T-helper 17 cell (primary cell): ENCODE measurements around the gene HBP1. TPM values are rescaled to one million over a fixed set of nuclear protein-coding genes. Genes with fewer than 3 reads are reported as not detected.
"Not testable (repeated sequence)": the region's sequence is repeated elsewhere in the genome, so short reads cannot be mapped to it uniquely, and the experiment has no call there.

Source experiments
- ATAC-seq: fragments of 150-1000 bp; cut with Tn5 transposase; 2 replicates; pipeline ENCODE4 v1.10.0; 2021; ENCODE audit warnings: mild to moderate bottlenecking, moderate library complexity
- DNase-seq, 3 donors: peaks; one replicate each; pipeline versions ENCODE4 v3.0.0 to v3.0.0-alpha.2; 2020 to 2021
- H3K9me3 ChIP-seq: one replicate; pipeline ENCODE4 v1.7.0; 2013; ENCODE audit warnings: low read length, mild to moderate bottlenecking; ENCODE audit not compliant: control insufficient read depth, poor library complexity, severe bottlenecking
- H3K27ac Mint-ChIP-seq: one replicate; pipeline ENCODE4 v1.8.0; 2022; ENCODE audit warnings: mild to moderate bottlenecking, moderate library complexity, mixed read lengths
- H3K27me3 Mint-ChIP-seq: one replicate; pipeline ENCODE4 v1.8.0; 2022; ENCODE audit warnings: mixed read lengths
- H3K36me3 Mint-ChIP-seq: one replicate; pipeline ENCODE4 v1.8.0; 2022; ENCODE audit warnings: low read depth, mixed read lengths
- H3K4me1 Mint-ChIP-seq: one replicate; pipeline ENCODE4 v1.8.0; 2022; ENCODE audit warnings: mild to moderate bottlenecking, mixed read lengths
- H3K4me3 Mint-ChIP-seq: one replicate; pipeline ENCODE4 v1.8.0; 2022; ENCODE audit warnings: mild to moderate bottlenecking, moderate library complexity, mixed read lengths
- total RNA-seq, 4 donors: library from RNA in 2 of 4; stranded (reverse) in 2 of 4; gene quantifications; one replicate each; pipeline ENCODE4 v1.2.3 and lab custom pipeline; 2022 to 2026

HBP1 gene
- total RNA-seq, 2 donors from 2014 or later, result 250 to 252 TPM

DNA sequence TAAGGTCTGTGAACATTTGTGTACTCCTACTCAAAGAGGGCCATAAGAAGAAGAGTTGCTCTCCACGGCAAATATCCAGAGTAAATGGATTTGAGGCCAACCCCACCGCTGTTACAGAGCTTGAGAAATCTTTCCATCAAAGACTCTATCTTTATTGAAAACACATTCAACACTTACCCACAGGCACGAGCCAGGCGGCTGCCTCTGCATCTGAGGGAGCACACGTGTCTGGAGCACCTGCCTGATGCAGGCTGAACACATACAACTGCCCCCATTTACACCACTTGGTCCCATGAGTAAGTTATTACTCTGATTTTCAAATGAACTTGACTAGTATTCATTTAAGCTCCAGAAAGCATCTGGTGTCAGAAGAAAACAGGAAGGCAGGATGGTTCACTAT is 38.7 kb downstream of the HBP1 start:
- H3K27ac Mint-ChIP-seq, result peak overlapping the region; percentile 16
- H3K27me3 Mint-ChIP-seq, result no peaks in the 10 kb centered on the region
- peaks cover 12% of the 10 kb centered on the region for H3K36me3 Mint-ChIP-seq
- no peak overlapping the region for H3K4me3 Mint-ChIP-seq
- ATAC-seq (no peak), DNase-seq (no peak)
- peaks cover 7% of the 10 kb centered on the region for H3K4me1 Mint-ChIP-seq
- no peaks in the 10 kb centered on the region for H3K9me3 ChIP-seq

DNA sequence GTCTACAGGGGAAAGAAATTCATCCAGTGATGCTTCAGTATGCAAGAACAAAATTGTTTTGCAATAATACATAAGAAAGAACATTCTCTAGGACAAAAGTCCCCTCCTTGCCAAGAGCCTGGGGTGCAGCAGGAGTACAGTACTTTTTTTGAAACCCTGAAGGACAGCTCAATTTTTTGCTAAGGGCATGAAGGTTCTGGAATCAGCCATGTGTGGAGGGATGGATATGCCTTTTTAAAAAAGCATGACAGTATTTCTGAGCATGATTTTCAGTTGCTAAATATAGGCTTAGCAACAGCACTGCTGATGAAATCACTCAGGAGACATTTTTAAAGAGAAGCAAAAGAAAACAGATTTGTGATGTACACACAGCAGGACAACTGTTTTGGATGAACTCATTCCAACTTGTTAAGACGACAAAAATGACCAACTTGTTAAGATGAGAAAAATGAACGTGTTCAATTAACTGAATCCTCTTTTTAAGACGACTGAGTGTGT is 39.3 kb downstream of the HBP1 start:
- no peak overlapping the region for H3K4me3 Mint-ChIP-seq
- H3K9me3 ChIP-seq, result no peaks in the 10 kb centered on the region
- H3K27me3 Mint-ChIP-seq, result no peaks in the 10 kb centered on the region
- peaks cover 7% of the 10 kb centered on the region for H3K4me1 Mint-ChIP-seq
- DNase-seq, result no peak
- peak overlapping the region; percentile 16 for H3K27ac Mint-ChIP-seq
- peaks cover 12% of the 10 kb centered on the region for H3K36me3 Mint-ChIP-seq
- no peak for ATAC-seq

DNA sequence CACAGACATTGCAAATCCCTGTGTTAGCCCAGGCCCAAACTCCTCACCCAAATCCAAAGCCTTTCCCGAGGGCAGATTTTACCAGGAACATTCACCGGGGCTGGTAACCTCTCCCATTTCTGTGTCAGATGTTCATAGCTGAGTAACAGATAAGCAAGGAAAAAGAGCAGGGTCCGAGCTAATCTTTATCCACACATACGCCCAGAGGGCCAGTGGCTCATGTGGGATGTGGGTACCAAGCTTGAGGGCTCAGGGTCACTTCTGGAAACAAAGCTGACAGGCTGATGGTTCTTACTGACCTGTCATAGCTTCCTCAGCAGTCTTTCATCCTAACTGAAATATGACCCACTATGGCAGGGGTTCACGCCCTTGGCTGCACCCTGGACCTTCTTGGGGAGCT is 39.8 kb downstream of the HBP1 start:
- Mint-ChIP-seq H3K36me3 (peaks cover 12% of the 10 kb centered on the region), H3K4me1 (peaks cover 7% of the 10 kb centered on the region), H3K27me3 (no peaks in the 10 kb centered on the region), H3K4me3 (no peak overlapping the region), H3K27ac (peak overlapping the region; percentile 16)
- no peak for DNase-seq
- no peak for ATAC-seq
- no peaks in the 10 kb centered on the region for H3K9me3 ChIP-seq

GRCh38 chr7:107209565-107209964 is 40.8 kb downstream of the HBP1 start:
- peaks cover 12% of the 10 kb centered on the region for H3K36me3 Mint-ChIP-seq
- no peaks in the 10 kb centered on the region for H3K27me3 Mint-ChIP-seq
- peak overlapping the region; percentile 16 for H3K27ac Mint-ChIP-seq
- no peak for DNase-seq
- peaks cover 7% of the 10 kb centered on the region for H3K4me1 Mint-ChIP-seq
- no peak overlapping the region for H3K4me3 Mint-ChIP-seq
- no peaks in the 10 kb centered on the region for H3K9me3 ChIP-seq
- no peak for ATAC-seq

DNA sequence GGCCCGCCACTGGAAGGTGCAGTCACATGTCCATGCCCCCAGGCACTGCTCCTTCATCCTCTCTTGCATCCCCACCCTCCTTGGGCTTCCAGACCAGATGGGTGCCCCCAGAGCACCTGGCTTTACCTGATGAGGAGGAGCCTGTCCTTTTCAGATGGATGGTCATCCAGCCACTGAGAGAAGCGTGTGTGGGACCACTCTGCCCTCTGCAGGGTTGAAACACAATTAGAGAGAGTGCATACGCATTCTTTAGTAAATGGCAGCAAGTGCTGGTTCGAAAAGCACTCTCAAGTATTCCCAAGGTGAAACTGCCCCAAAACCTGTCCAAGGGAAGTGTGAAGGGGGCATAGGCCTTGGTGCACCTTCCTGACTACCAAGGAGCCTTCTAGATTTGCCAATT is 41.6 kb downstream of the HBP1 start:
- no peak overlapping the region for H3K4me3 Mint-ChIP-seq
- H3K27ac Mint-ChIP-seq, result no peak overlapping the region
- no peaks in the 10 kb centered on the region for H3K9me3 ChIP-seq
- DNase-seq (no peak), ATAC-seq (no peak)
- peaks cover 3% of the 10 kb centered on the region for H3K4me1 Mint-ChIP-seq
- peaks cover 12% of the 10 kb centered on the region for H3K36me3 Mint-ChIP-seq
- H3K27me3 Mint-ChIP-seq, result no peaks in the 10 kb centered on the region

DNA sequence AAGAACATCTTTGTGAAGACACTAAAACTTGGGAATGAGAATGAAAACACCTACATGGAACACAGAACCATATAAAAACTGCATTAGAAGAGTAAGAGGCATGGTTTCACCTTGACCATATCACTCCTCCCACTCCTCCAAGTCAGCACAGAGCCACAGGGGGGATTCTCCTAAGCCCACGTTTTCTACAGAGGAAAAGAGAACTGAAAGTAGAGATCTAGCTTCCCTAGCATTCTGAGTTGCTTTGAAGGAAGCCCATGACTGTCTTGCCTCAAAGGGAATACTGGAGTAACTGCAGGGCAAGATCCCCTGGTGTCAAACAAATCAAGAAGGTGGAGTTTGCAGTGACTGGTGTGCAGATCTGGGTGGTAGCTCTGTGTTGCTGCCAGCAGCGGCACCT is 43.9 kb downstream of the HBP1 start:
- ATAC-seq (no peak), DNase-seq (no peak)
- H3K4me1 Mint-ChIP-seq, result peaks cover 3% of the 10 kb centered on the region
- H3K4me3 Mint-ChIP-seq, result no peak overlapping the region
- peaks cover 12% of the 10 kb centered on the region for H3K36me3 Mint-ChIP-seq
- no peaks in the 10 kb centered on the region for H3K27me3 Mint-ChIP-seq
- no peaks in the 10 kb centered on the region for H3K9me3 ChIP-seq
- no peak overlapping the region for H3K27ac Mint-ChIP-seq

GRCh38 chr7:107213193-107213788 is 44.5 kb downstream of the HBP1 start:
- ATAC-seq, result no peak
- peaks cover 12% of the 10 kb centered on the region for H3K36me3 Mint-ChIP-seq
- DNase-seq, result no peak
- H3K4me3 Mint-ChIP-seq, result no peak overlapping the region
- H3K27me3 Mint-ChIP-seq, result no peaks in the 10 kb centered on the region
- H3K4me1 Mint-ChIP-seq, result peaks cover 3% of the 10 kb centered on the region
- no peak overlapping the region for H3K27ac Mint-ChIP-seq
- H3K9me3 ChIP-seq, result no peaks in the 10 kb centered on the region

GRCh38 chr7:107213945-107214344 is 45.1 kb downstream of the HBP1 start:
- DNase-seq (no peak), ATAC-seq (no peak)
- Mint-ChIP-seq H3K27me3 (no peaks in the 10 kb centered on the region), H3K4me3 (no peak overlapping the region), H3K4me1 (peaks cover 3% of the 10 kb centered on the region), H3K27ac (no peak overlapping the region), H3K36me3 (peaks cover 12% of the 10 kb centered on the region)
- no peaks in the 10 kb centered on the region for H3K9me3 ChIP-seq

DNA sequence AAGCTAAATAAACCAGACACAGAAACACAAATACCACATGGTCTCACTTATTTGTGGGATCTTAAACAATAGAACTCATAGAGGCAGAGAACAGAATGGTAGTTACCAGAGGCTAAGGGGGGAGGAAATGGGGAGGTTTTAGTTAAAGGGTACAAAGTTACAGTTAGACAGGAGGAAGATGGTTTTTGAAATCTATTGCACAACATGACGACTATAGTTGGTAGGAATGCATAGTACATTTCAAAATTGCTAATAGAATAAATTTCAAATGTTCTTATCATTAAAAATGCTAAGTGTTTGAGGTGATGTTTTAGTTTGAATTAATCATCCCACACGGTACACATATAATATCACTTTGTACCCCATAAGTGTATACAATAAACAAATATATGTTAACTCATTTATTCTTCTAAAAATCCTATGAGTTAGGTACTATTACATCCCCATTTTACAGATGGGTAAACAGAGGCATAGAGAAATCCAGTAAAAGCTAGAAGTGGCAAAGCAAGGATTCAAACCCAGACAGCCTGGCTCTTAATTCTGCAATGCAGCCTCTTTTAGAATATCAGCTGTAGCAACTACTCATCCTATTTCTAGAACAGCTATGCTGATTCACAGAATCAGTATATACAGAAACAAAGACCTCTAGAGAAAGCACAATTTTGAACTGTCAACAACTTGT is 50.9 kb downstream of the HBP1 start:
- no peak overlapping the region for H3K27ac Mint-ChIP-seq
- H3K36me3 Mint-ChIP-seq, result peaks cover 6% of the 10 kb centered on the region
- DNase-seq (no peak), ATAC-seq (no peak)
- no peaks in the 10 kb centered on the region for H3K9me3 ChIP-seq
- peaks cover 4% of the 10 kb centered on the region for H3K4me1 Mint-ChIP-seq
- no peak overlapping the region for H3K4me3 Mint-ChIP-seq
- H3K27me3 Mint-ChIP-seq, result no peaks in the 10 kb centered on the region

- ATAC-seq, result no peak
- Mint-ChIP-seq H3K4me1 (peaks cover 4% of the 10 kb centered on the region), H3K36me3 (peaks cover 6% of the 10 kb centered on the region)
Observed at GRCh38 chr7:107220356-107220755, 51.6 kb downstream of the HBP1 start.

GRCh38 chr7:107220806-107221205 is 52.0 kb downstream of the HBP1 start:
- H3K9me3 ChIP-seq, H3K36me3 Mint-ChIP-seq, H3K4me3 Mint-ChIP-seq, DNase-seq, H3K27me3 Mint-ChIP-seq, H3K27ac Mint-ChIP-seq, H3K4me1 Mint-ChIP-seq, ATAC-seq: not testable (repeated sequence)

More at GRCh38 chr7:107220356-107220755, 51.6 kb downstream of the HBP1 start:
- DNase-seq, result no peak
- H3K9me3 ChIP-seq, result no peaks in the 10 kb centered on the region
- H3K4me3 Mint-ChIP-seq, result no peak overlapping the region
- no peak overlapping the region for H3K27ac Mint-ChIP-seq
- no peaks in the 10 kb centered on the region for H3K27me3 Mint-ChIP-seq

DNA sequence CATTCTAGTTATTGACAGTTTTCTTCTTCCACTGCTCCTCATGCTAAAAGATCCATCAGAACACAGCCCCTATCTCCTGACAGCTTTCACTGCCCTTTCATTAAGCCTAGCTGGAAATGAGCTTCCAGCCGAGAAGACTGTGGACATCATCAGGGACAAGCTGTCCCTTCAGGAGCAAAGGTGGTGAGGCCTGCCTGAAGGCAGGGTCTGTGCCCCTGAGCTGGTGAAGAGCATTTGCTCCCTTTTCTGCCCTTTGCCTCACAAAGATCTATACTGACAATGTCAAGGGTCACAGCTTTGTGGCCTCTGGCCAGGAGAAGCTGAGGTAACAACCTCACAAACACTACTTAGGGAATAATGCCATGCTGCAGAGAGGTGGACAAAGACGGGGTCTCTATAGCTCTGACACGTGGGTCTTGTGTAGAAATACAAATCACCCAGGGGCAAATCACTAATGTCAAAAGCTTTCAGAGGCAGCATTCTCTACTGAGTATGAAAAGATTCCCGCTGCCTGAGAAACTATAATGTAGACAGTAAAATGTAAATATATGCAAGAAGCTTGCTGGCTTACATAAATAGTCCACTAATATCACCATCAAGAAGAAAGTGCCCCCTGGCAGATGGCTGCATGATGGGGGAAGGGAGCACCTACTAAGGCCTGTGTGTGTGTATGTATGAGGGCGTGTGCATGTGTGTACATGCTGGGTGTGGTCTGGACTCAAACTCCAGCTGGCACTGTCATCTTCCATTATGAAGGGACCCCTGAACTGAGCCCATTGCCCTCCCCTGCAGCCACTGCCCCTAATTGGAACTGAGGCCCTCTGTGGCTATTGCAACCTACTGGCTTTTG is 55.8 kb downstream of the HBP1 start:
- Mint-ChIP-seq H3K27ac (peak overlapping the region; percentile 27), H3K36me3 (peaks cover 4% of the 10 kb centered on the region)
- no peak for ATAC-seq

GRCh38 chr7:107228291-107228690 is 59.5 kb downstream of the HBP1 start:
- Mint-ChIP-seq H3K36me3 (no peaks in the 10 kb centered on the region), H3K27ac (no peak overlapping the region), H3K27me3 (no peaks in the 10 kb centered on the region), H3K4me1 (no peaks in the 10 kb centered on the region), H3K4me3 (no peak overlapping the region)
- H3K9me3 ChIP-seq, result no peaks in the 10 kb centered on the region
- ATAC-seq (no peak), DNase-seq (no peak)

More for the DNA sequence above, 55.8 kb downstream of the HBP1 start:
- H3K9me3 ChIP-seq, result no peaks in the 10 kb centered on the region
- no peak for DNase-seq
- peaks cover 4% of the 10 kb centered on the region for H3K4me1 Mint-ChIP-seq
- H3K27me3 Mint-ChIP-seq, result no peaks in the 10 kb centered on the region
- no peak overlapping the region for H3K4me3 Mint-ChIP-seq
